Loucy (cell line): Measurements from ENCODE around the gene COQ3.

ENCODE experiments used
- H2AFZ ChIP-seq: fragments of 200-600 bp; sonication (generic); 2 replicates; pipeline ENCODE4 v1.6.0; 2016; ENCODE audit warnings: antibody characterized with exemption, mild to moderate bottlenecking, low read length, moderate library complexity
- H3F3A ChIP-seq: fragments of 200-600 bp; 2 replicates; pipeline ENCODE4 v1.6.0; 2016; ENCODE audit warnings: antibody characterized with exemption, low read depth, mild to moderate bottlenecking
- H3K27me3 ChIP-seq: fragments of 200-600 bp; sonication (generic); 2 replicates; pipeline ENCODE4 v1.6.1; 2014; ENCODE audit warnings: low read length, mild to moderate bottlenecking; ENCODE audit not compliant: insufficient read depth, poor library complexity, severe bottlenecking
- H3K36me3 ChIP-seq: fragments of 200-600 bp; sonication (generic); 2 replicates; pipeline ENCODE4 v1.6.1; 2016; ENCODE audit warnings: low read length; ENCODE audit not compliant: insufficient read depth
- H3K4me1 ChIP-seq: fragments of 200-600 bp; sonication (generic); 2 replicates; pipeline ENCODE4 v1.5.1; 2014; ENCODE audit warnings: low read length, mild to moderate bottlenecking; ENCODE audit not compliant: insufficient read depth, poor library complexity, severe bottlenecking
- H3K4me2 ChIP-seq: fragments of 200-600 bp; sonication (generic); 2 replicates; pipeline ENCODE4 v1.6.0; 2014; ENCODE audit warnings: antibody characterized with exemption, low read length, low read depth, mild to moderate bottlenecking; ENCODE audit not compliant: poor library complexity, severe bottlenecking
- H3K4me3 ChIP-seq: fragments of 200-600 bp; sonication (generic); 2 replicates; pipeline ENCODE4 v1.5.1; 2014; ENCODE audit warnings: low read length, mild to moderate bottlenecking, mixed read lengths; ENCODE audit not compliant: poor library complexity, severe bottlenecking
- H3K79me2 ChIP-seq: fragments of 200-600 bp; sonication (generic); 2 replicates; pipeline ENCODE4 v1.6.1; 2014; ENCODE audit warnings: low read length; ENCODE audit not compliant: insufficient read depth
- H3K9ac ChIP-seq: fragments of 200-600 bp; sonication (generic); 2 replicates; pipeline ENCODE4 v1.6.0; 2014; ENCODE audit warnings: mild to moderate bottlenecking, low read depth, low read length, moderate library complexity; ENCODE audit not compliant: poor library complexity, severe bottlenecking
- H3K9me2 ChIP-seq: fragments of 200-600 bp; sonication (generic); replicated peaks from 2 replicates; pipeline ENCODE4 v1.6.1; 2016; ENCODE audit warnings: low read depth, low read length, mixed read lengths
- H3K9me3 ChIP-seq: fragments of 200-600 bp; sonication (generic); 2 replicates; pipeline ENCODE4 v1.6.1; 2014; ENCODE audit warnings: mild to moderate bottlenecking, antibody characterized with exemption, low read length, low read depth; ENCODE audit not compliant: insufficient read depth
- H4K20me1 ChIP-seq: fragments of 200-600 bp; sonication (generic); 2 replicates; pipeline ENCODE4 v1.6.0; 2014; ENCODE audit warnings: antibody characterized with exemption, low read length, mild to moderate bottlenecking; ENCODE audit not compliant: insufficient read depth, poor library complexity, severe bottlenecking
- CTCF ChIP-seq: fragments of 200-600 bp; sonication (generic); conservative IDR thresholded peaks from 2 replicates; pipeline ENCODE4 v1.5.1; 2014; ENCODE audit warnings: mild to moderate bottlenecking, antibody characterized with exemption, low read length
- EZH2phosphoT487 ChIP-seq: fragments of 200-600 bp; IDR thresholded peaks from 2 replicates; pipeline ENCODE4 v1.6.1; 2018; ENCODE audit warnings: antibody characterized with exemption, mild to moderate bottlenecking, moderate library complexity, borderline replicate concordance

Gene COQ3

GRCh38 chr6:99348288-99349170 lies 45.5 kb downstream of the COQ3 start:
- H3K4me1 ChIP-seq = no peaks in the 10 kb centered on the region
- H3K9me2 ChIP-seq = no peaks in the 10 kb centered on the region
- no peaks in the 10 kb centered on the region for H3K9me3 ChIP-seq
- H3K4me2 ChIP-seq = no peak overlapping the region
- no peaks in the 10 kb centered on the region for H4K20me1 ChIP-seq
- TF ChIP-seq EZH2phosphoT487 = no peak
- TF ChIP-seq CTCF = no peak
- H3F3A ChIP-seq = no peaks in the 10 kb centered on the region
- H3K36me3 ChIP-seq = no peaks in the 10 kb centered on the region
- H3K4me3 ChIP-seq = no peak overlapping the region
- H3K27me3 ChIP-seq = no peaks in the 10 kb centered on the region
- no peak overlapping the region for H2AFZ ChIP-seq
- H3K9ac ChIP-seq = no peak overlapping the region
- H3K79me2 ChIP-seq = no peaks in the 10 kb centered on the region

GRCh38 chr6:99347804-99348203 lies 46.2 kb downstream of the COQ3 start:
- Histone ChIP-seq H3K27me3 (no peaks in the 10 kb centered on the region), H3K9me3 (no peaks in the 10 kb centered on the region), H3K36me3 (no peaks in the 10 kb centered on the region), H3K9ac (no peak overlapping the region), H3K79me2 (no peaks in the 10 kb centered on the region), H3K4me3 (no peak overlapping the region), H3F3A (no peaks in the 10 kb centered on the region), H3K9me2 (no peaks in the 10 kb centered on the region), H3K4me2 (no peak overlapping the region), H4K20me1 (no peaks in the 10 kb centered on the region), H3K4me1 (no peaks in the 10 kb centered on the region), H2AFZ (no peak overlapping the region)
- no peak for TF ChIP-seq EZH2phosphoT487
- no peak for TF ChIP-seq CTCF

GRCh38 chr6:99346595-99346994 lies 47.4 kb downstream of the COQ3 start:
- no peaks in the 10 kb centered on the region for H3K36me3 ChIP-seq
- H3K9ac ChIP-seq = no peak overlapping the region
- H3K4me1 ChIP-seq = no peaks in the 10 kb centered on the region
- no peaks in the 10 kb centered on the region for H3K27me3 ChIP-seq
- H3K9me2 ChIP-seq = no peaks in the 10 kb centered on the region
- H4K20me1 ChIP-seq = no peaks in the 10 kb centered on the region
- no peaks in the 10 kb centered on the region for H3K9me3 ChIP-seq
- TF ChIP-seq CTCF = no peak
- no peak for TF ChIP-seq EZH2phosphoT487
- no peaks in the 10 kb centered on the region for H3F3A ChIP-seq
- H3K4me2 ChIP-seq = no peak overlapping the region
- no peaks in the 10 kb centered on the region for H3K79me2 ChIP-seq
- H3K4me3 ChIP-seq = no peak overlapping the region
- no peak overlapping the region for H2AFZ ChIP-seq
